SJSA1 (cell line): ENCODE measurements around the gene SPSB1. TPM values are rescaled to one million over a fixed set of nuclear protein-coding genes. Genes with fewer than 3 reads are reported as not detected.

Experiments
- DNase-seq, 2 experiments: peaks; one replicate each; pipeline ENCODE4 v3.0.0-alpha.2; 2015 to 2020; ENCODE audit warnings: low spot score in 2 of 2, low read depth in 1 of 2
- H3K27ac ChIP-seq: fragments of 250-450 bp; sonication (Bioruptor Pico); 2 replicates; pipeline ENCODE4 v1.5.1; 2020; ENCODE audit warnings: mild to moderate bottlenecking, moderate library complexity
- H3K27me3 ChIP-seq: fragments of 250-450 bp; sonication (Bioruptor Pico); replicated peaks from 2 replicates; pipeline ENCODE4 v1.5.1; 2020; ENCODE audit warnings: mild to moderate bottlenecking, moderate library complexity
- H3K36me3 ChIP-seq: fragments of 250-450 bp; sonication (Bioruptor Pico); 2 replicates; pipeline ENCODE4 v1.5.1; 2020; ENCODE audit warnings: mild to moderate bottlenecking
- H3K4me1 ChIP-seq: fragments of 250-450 bp; sonication (Bioruptor Pico); replicated peaks from 2 replicates; pipeline ENCODE4 v1.6.1; 2021; ENCODE audit warnings: mild to moderate bottlenecking
- H3K4me3 ChIP-seq: fragments of 250-450 bp; sonication (Bioruptor Pico); 2 replicates; pipeline ENCODE4 v1.5.1; 2020; ENCODE audit warnings: mild to moderate bottlenecking
- H3K9me3 ChIP-seq: fragments of 250-450 bp; sonication (Bioruptor Pico); replicated peaks from 2 replicates; pipeline ENCODE4 v1.5.1; 2020; ENCODE audit warnings: mild to moderate bottlenecking
- total RNA-seq: library from RNA; depleted of rRNA; stranded (reverse); fragments of >200 nt; shearing (Covaris generic); gene quantifications from 2 replicates; pipeline ENCODE4 v1.2.3, GENCODE V29; 2014

The SPSB1 gene
- total RNA-seq, 1 experiment from 2014 or later = 24.4 TPM

GRCh38 chr1:9250411-9251381, 42.0 kb upstream of the SPSB1 start:
- Histone ChIP-seq H3K4me3 (no peak overlapping the region), H3K27me3 (no peaks in the 10 kb centered on the region), H3K27ac (no peak overlapping the region), H3K9me3 (no peaks in the 10 kb centered on the region), H3K36me3 (peaks cover 4% of the 10 kb centered on the region), H3K4me1 (no peaks in the 10 kb centered on the region)
- DNase-seq = no peak

DNA sequence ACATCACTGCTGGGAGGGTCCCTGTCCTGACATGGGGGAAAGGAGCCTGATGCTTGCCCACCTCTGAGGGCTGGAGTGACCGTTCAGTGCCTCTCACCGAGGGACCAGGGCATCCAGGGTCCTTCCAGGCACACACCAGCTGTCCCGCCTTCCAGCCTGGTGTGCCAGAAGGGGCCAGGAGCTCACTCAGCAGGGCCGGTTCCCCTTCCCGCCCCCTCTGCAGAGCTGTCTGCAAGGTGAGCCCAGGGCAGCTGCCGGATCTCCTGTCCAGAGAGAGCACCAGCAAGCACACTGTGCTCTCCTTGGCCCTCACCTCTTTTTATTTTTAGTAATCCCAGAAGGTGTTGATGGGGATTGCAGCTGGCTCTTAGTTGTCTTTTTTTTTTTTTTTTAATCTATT, 41.2 kb upstream of the SPSB1 start:
- H3K36me3 ChIP-seq = peaks cover 9% of the 10 kb centered on the region
- no peaks in the 10 kb centered on the region for H3K9me3 ChIP-seq
- no peak overlapping the region for H3K4me3 ChIP-seq
- H3K27me3 ChIP-seq = no peaks in the 10 kb centered on the region
- H3K4me1 ChIP-seq = no peaks in the 10 kb centered on the region
- H3K27ac ChIP-seq = no peak overlapping the region
- no peak for DNase-seq

- Histone ChIP-seq H3K4me3 (no peak overlapping the region), H3K4me1 (no peaks in the 10 kb centered on the region; the same call in 1 of the 2 replicates), H3K9me3 (peaks cover 2% of the 10 kb centered on the region), H3K27ac (no peak overlapping the region), H3K27me3 (no peaks in the 10 kb centered on the region), H3K36me3 (peaks cover 6% of the 10 kb centered on the region; the same call in 1 of the 2 replicates)
- no peak for DNase-seq
Observed at GRCh38 chr1:9253004-9253403, 39.7 kb upstream of the SPSB1 start.

- DNase-seq = no peak
- no peak overlapping the region for H3K27ac ChIP-seq
- no peaks in the 10 kb centered on the region; the same call in 1 of the 2 replicates for H3K4me1 ChIP-seq
- peaks cover 10% of the 10 kb centered on the region; the same call in 1 of the 2 replicates for H3K36me3 ChIP-seq
- H3K9me3 ChIP-seq = peaks cover 7% of the 10 kb centered on the region
- H3K27me3 ChIP-seq = no peaks in the 10 kb centered on the region
- no peak overlapping the region for H3K4me3 ChIP-seq
Observed at GRCh38 chr1:9253453-9254105, 39.1 kb upstream of the SPSB1 start.

- DNase-seq = no peak
- Histone ChIP-seq H3K36me3 (peaks cover 14% of the 10 kb centered on the region; the same call in 1 of the 2 replicates), H3K27ac (no peak overlapping the region), H3K27me3 (no peaks in the 10 kb centered on the region), H3K4me1 (peaks cover 3% of the 10 kb centered on the region; the same call in 1 of the 2 replicates), H3K4me3 (no peak overlapping the region), H3K9me3 (peaks cover 18% of the 10 kb centered on the region)
Observed at GRCh38 chr1:9256332-9256731, 36.4 kb upstream of the SPSB1 start.

DNA sequence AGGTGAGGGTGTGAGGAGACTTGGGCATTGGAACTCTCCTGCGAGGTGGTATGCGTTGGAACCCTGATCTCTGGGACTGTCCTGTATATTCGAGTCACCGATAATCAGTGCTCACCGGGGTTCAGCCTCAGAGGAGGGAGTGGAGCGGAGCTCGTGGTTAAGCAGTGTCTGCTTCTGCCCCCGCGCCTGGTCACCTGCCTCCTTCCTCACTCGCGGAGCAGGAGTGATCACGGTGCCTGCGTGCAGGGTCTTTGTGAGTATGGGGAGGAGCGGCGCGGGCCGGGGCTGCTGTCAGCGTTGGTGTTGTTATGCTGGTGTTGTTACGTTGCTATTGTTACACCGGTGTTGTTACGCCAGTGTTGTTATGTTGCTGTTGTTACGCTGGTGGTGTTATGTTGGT, 34.8 kb upstream of the SPSB1 start:
- Histone ChIP-seq H3K36me3 (peaks cover 14% of the 10 kb centered on the region; the same call in 1 of the 2 replicates), H3K27me3 (no peaks in the 10 kb centered on the region), H3K9me3 (peaks cover 18% of the 10 kb centered on the region), H3K4me1 (peaks cover 3% of the 10 kb centered on the region; the same call in 1 of the 2 replicates), H3K27ac (no peak overlapping the region), H3K4me3 (no peak overlapping the region)
- DNase-seq = no peak

DNA sequence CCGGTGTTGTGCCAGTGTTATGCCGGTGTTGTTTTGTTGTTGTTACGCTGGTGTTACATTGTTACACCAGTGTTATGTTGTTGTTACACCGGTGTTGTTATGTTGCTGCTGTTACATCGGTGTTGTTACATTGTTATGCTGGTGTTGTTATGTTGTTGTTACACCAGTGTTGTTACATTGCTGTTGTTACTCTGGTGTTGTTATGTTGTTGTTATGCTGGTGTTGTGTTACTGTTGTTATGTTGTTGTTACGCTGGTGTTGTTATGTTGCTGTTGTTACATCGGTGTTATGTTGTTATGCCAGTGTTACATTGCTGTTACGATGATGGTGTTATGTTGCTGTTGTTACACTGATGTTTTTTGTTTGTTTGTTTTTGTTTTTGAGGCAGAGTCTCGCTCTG, 34.1 kb upstream of the SPSB1 start:
- peaks cover 3% of the 10 kb centered on the region; the same call in 1 of the 2 replicates for H3K4me1 ChIP-seq
- H3K4me3 ChIP-seq = no peak overlapping the region
- no peak for DNase-seq
- no peak overlapping the region for H3K27ac ChIP-seq
- H3K36me3 ChIP-seq = peaks cover 14% of the 10 kb centered on the region; the same call in 1 of the 2 replicates
- H3K9me3 ChIP-seq = peaks cover 18% of the 10 kb centered on the region
- H3K27me3 ChIP-seq = no peaks in the 10 kb centered on the region

- H3K4me3 ChIP-seq = no peak overlapping the region
- H3K27me3 ChIP-seq = no peaks in the 10 kb centered on the region
- H3K9me3 ChIP-seq = peaks cover 18% of the 10 kb centered on the region
- peaks cover 27% of the 10 kb centered on the region for H3K36me3 ChIP-seq
- no peak for DNase-seq
- H3K4me1 ChIP-seq = peaks cover 3% of the 10 kb centered on the region; the same call in 1 of the 2 replicates
- no peak overlapping the region for H3K27ac ChIP-seq
Observed at GRCh38 chr1:9260059-9260766, 32.5 kb upstream of the SPSB1 start.

DNA sequence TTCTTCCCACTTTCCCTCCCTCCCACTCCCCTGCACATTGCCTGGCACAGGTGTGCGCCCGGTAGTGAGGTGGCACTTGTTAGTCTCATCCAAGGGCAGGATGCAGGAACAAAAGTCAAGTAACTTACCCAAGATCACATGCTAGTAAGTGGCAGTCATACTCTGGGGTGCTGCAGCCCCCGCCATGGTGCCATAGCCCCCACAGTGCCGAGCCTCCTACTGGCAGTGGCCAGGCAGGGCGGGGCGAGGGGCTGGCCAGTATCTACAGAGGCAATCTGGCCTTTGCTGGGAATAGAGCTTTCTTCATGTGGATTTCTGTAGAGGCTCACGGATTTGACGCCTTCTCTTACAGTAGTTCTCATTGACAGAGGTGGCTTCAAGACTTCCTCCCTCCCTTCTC, 31.2 kb upstream of the SPSB1 start:
- Histone ChIP-seq H3K4me1 (peaks cover 4% of the 10 kb centered on the region; the same call in 1 of the 2 replicates), H3K27me3 (no peaks in the 10 kb centered on the region), H3K9me3 (peaks cover 18% of the 10 kb centered on the region), H3K36me3 (peaks cover 22% of the 10 kb centered on the region), H3K4me3 (no peak overlapping the region), H3K27ac (no peak overlapping the region)
- no peak for DNase-seq

- Histone ChIP-seq H3K36me3 (peaks cover 22% of the 10 kb centered on the region), H3K9me3 (peaks cover 18% of the 10 kb centered on the region), H3K27ac (no peak overlapping the region), H3K4me1 (peaks cover 13% of the 10 kb centered on the region), H3K27me3 (no peaks in the 10 kb centered on the region), H3K4me3 (no peak overlapping the region)
- DNase-seq = no peak
Observed at GRCh38 chr1:9262096-9262986, 30.4 kb upstream of the SPSB1 start.

GRCh38 chr1:9263276-9263855, 29.3 kb upstream of the SPSB1 start:
- DNase-seq = no peak
- peaks cover 13% of the 10 kb centered on the region for H3K9me3 ChIP-seq
- peaks cover 14% of the 10 kb centered on the region for H3K4me1 ChIP-seq
- no peak overlapping the region for H3K27ac ChIP-seq
- peaks cover 18% of the 10 kb centered on the region for H3K36me3 ChIP-seq
- H3K27me3 ChIP-seq = no peaks in the 10 kb centered on the region
- no peak overlapping the region for H3K4me3 ChIP-seq

- H3K36me3 ChIP-seq = peaks cover 17% of the 10 kb centered on the region
- H3K27me3 ChIP-seq = no peaks in the 10 kb centered on the region
- peaks cover 13% of the 10 kb centered on the region for H3K4me1 ChIP-seq
- no peak for DNase-seq
- H3K9me3 ChIP-seq = peaks cover 8% of the 10 kb centered on the region
- H3K27ac ChIP-seq = no peak overlapping the region
- no peak overlapping the region for H3K4me3 ChIP-seq
Observed at GRCh38 chr1:9263984-9264872, 28.5 kb upstream of the SPSB1 start.
